ENCODE data around the gene MICU1. TPM values are rescaled to one million over a fixed set of nuclear protein-coding genes. Genes with fewer than 3 reads are reported as not detected.
"Not testable (repeated sequence)": the region's sequence is repeated elsewhere in the genome, so short reads cannot be mapped to it uniquely, and the experiment has no call there.

Gene MICU1
- total and polyA plus RNA-seq, 12 donors, result 34.2 to 54.1 (median 44.3) TPM

DNA sequence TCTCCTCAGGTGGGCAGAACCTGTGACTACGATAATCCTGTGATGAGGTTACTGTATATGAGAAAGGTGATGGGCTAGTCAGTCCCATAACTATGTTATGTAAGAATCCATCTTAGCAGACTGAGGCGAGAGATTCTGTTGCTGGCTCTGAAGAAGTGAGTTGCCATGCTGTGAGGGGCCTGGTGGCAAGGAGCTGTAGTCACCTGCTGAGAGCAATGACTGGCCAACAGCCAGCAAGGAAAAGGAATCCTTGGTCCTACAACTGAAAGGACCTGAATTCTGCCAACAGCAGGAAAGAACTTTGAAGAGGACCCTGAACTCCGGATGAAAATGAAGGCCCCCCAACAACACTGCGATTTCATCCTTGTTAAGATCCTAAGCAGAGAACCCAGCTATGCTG, 240.2 kb downstream of the MICU1 start:
- no peaks in the 10 kb centered on the region for H3K27me3 ChIP-seq
- H3K4me3 ChIP-seq, result no peak overlapping the region
- H3K9me3 ChIP-seq, result no peaks in the 10 kb centered on the region
- no peak overlapping the region for H3K27ac ChIP-seq
- 92 to 93% methylated on average over 4 of the region's 4 CpGs for WGBS, 2 donors
- ATAC-seq (no peak), DNase-seq (no peak)
- TF ChIP-seq, protein P1, sequence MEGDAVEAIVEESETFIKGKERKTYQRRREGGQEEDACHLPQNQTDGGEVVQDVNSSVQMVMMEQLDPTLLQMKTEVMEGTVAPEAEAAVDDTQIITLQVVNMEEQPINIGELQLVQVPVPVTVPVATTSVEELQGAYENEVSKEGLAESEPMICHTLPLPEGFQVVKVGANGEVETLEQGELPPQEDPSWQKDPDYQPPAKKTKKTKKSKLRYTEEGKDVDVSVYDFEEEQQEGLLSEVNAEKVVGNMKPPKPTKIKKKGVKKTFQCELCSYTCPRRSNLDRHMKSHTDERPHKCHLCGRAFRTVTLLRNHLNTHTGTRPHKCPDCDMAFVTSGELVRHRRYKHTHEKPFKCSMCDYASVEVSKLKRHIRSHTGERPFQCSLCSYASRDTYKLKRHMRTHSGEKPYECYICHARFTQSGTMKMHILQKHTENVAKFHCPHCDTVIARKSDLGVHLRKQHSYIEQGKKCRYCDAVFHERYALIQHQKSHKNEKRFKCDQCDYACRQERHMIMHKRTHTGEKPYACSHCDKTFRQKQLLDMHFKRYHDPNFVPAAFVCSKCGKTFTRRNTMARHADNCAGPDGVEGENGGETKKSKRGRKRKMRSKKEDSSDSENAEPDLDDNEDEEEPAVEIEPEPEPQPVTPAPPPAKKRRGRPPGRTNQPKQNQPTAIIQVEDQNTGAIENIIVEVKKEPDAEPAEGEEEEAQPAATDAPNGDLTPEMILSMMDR (IDR thresholded peaks at IDR 0.05), result no peak
- no peaks in the 10 kb centered on the region for H3K36me3 ChIP-seq
- intact Hi-C loops (cut with DNase I), result loop anchor here in 1 of 10 donors (10.0 kb wide), 1 partner anchor 169 kb away; no protein-coding TSS in a partner anchor
- H3K4me1 ChIP-seq, result no peaks in the 10 kb centered on the region

DNA sequence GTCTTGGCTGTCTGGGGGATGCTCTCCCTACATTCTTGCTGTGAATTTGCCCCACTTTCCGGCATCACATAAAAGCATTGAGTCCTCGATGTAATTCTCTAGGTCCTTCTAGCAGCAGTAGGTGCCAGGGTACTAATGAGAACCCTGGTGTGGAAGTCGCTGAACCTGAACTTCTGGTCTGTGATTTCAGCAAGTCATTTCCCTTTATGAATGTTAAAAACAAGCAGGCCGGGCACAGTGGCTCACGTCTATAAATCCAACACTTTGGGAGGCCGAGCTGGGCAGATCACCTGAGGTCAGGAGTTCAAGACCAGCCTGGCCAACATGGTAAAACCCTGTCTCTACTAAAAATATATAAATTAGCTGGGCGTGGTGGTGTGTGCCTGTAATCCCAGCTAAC, 240.9 kb downstream of the MICU1 start:
- not testable (repeated sequence) for H3K9me3 ChIP-seq, H3K36me3 ChIP-seq, H3K27ac ChIP-seq, H3K4me3 ChIP-seq, DNase-seq, H3K27me3 ChIP-seq, H3K4me1 ChIP-seq, ATAC-seq
- 88 to 89% methylated on average over 7 of the region's 7 CpGs for WGBS, 2 donors
- intact Hi-C loops (cut with DNase I), result loop anchor here in 1 of 10 donors (10.0 kb wide), 1 partner anchor 170 kb away; no protein-coding TSS in a partner anchor

DNA sequence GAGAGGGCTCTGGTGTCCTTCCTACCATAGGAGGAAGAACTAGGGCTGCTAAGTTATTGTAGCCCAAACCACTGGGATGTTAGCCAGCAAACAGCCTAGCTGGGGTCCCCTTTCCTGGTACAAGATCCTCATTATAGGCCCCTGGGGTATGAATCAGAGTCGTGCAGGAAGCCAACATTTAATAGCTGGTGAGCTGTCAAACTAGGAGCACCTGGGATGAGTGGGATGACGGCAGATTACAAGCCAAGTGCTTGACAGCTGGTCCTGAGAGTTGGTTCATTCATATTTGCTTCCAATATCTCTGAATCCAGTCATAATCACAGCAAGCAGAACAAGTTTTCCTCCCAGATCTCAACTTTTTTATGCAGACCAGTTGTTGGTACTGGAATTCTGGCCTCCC, 246.1 kb downstream of the MICU1 start:
- Histone ChIP-seq H3K4me1 (no peaks in the 10 kb centered on the region), H3K27ac (no peak overlapping the region), H3K9me3 (no peaks in the 10 kb centered on the region), H3K4me3 (no peak overlapping the region), H3K27me3 (no peaks in the 10 kb centered on the region), H3K36me3 (peaks cover 0 to 17% (median 0%) of the 10 kb centered on the region in 9 donors)
- WGBS, 2 donors, result 67 to 70% methylated on average over 2 of the region's 2 CpGs
- intact Hi-C loops (cut with DNase I), result loop anchor here in 2 of 10 donors (5.0 to 10.0 kb wide), 2 partner anchors 175 to 188 kb away; no protein-coding TSS in a partner anchor
- ATAC-seq (peak in 2 of 8 donors; percentile 33 to 52), DNase-seq (no peak)
- TF ChIP-seq, protein P1 (IDR thresholded peaks at IDR 0.05), result no peak

DNA sequence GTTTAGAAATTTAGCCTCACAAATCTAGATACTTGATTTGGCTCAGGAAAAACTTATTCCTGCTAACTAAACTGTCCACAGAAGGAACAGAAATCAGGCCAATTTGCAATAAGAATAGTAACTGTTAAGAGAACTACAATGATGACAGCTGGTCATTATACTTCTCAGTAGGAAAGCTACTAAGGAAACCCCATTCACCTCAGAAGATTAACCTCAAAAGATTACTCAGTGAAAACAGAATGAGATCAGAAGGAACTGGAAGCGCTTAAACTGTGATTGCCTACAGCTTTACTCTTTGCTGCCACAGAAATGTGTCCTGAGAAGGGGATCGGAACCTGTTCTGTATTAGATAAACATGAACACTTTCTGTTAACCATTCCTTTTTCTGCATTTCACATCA, 246.8 kb downstream of the MICU1 start:
- no peak for ATAC-seq
- H3K4me1 ChIP-seq, result no peaks in the 10 kb centered on the region
- H3K36me3 ChIP-seq, result peaks cover 0 to 24% (median 0%) of the 10 kb centered on the region in 9 donors
- no peak overlapping the region for H3K27ac ChIP-seq
- 93 to 95% methylated on average over 2 of the region's 2 CpGs for WGBS, 2 donors
- H3K27me3 ChIP-seq, result no peaks in the 10 kb centered on the region
- H3K9me3 ChIP-seq, result no peaks in the 10 kb centered on the region
- intact Hi-C loops (cut with DNase I), result loop anchor here in 1 of 10 donors (5.0 kb wide), 1 partner anchor 188 kb away; no protein-coding TSS in a partner anchor
- H3K4me3 ChIP-seq, result no peak overlapping the region
- TF ChIP-seq, protein P1 (IDR thresholded peaks at IDR 0.05), result no peak
- DNase-seq, result no peak

DNA sequence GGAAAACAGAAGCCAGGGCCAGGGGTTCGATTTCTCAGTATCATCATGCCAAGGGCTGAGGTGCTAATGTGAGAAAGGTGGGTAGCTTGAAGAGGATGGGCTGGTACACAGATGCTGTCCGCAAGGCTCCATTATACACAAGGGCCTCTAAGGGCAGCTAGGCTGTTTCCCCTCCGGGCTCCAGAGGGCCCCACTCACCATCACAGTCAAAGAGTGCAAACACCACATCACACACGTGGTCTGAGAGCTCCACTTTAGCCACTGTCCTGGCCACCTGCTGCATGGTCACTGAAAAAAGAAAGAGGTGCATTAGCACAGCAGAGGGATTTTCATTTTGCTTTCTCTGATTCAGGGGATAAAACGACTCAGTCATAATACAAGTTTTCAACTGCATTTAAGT, 250.3 kb downstream of the MICU1 start:
- Histone ChIP-seq H3K27ac (no peak overlapping the region), H3K4me1 (no peaks in the 10 kb centered on the region), H3K9me3 (no peaks in the 10 kb centered on the region), H3K27me3 (no peaks in the 10 kb centered on the region), H3K36me3 (peaks cover 0 to 43% (median 0%) of the 10 kb centered on the region in 9 donors), H3K4me3 (no peak overlapping the region)
- 70 to 75% methylated on average over 5 of the region's 5 CpGs for WGBS, 2 donors
- TF ChIP-seq, protein P1 (IDR thresholded peaks at IDR 0.05), result peak in 1 of 9 donors; percentile 14
- ATAC-seq (no peak), DNase-seq (no peak)
- intact Hi-C loops (cut with DNase I), result loop anchor here in 1 of 10 donors (5.0 kb wide), 1 partner anchor 192 kb away; no protein-coding TSS in a partner anchor

All from heart right ventricle (tissue), 16 donors.